GM12873 (cell line): ENCODE results near the gene CST4.

Experiments used
- TF ChIP-seq, protein P1 (sequence below): IDR thresholded peaks from 2 replicates; pipeline ENCODE4 v1.5.1; 2012; ENCODE audit warnings: low read depth, mild to moderate bottlenecking, moderate library complexity, low read length, control low read depth; ENCODE audit not compliant: insufficient read depth; ENCODE audit errors: missing control alignments

The CST4 gene

DNA sequence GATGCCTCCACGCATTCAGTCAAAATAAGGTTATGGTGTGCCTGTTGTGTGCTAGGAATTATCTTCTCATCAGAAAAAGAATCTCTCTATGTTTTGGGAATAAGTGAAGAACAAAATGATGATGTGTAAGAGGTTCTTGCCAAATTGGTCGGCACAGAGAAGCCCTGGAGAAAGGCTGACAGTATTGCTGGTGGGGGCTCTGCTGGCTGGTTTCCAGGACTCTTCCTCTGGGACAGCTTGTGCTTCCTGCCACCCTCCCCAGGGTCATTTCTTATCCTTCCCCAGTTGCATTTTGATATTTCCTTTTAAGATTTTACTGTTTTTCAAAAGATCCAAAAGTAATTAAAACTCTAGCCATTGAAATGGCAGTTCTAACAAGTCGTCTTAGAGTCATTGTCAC lies 22.1 kb downstream of the CST4 start:
- TF ChIP-seq, protein P1, sequence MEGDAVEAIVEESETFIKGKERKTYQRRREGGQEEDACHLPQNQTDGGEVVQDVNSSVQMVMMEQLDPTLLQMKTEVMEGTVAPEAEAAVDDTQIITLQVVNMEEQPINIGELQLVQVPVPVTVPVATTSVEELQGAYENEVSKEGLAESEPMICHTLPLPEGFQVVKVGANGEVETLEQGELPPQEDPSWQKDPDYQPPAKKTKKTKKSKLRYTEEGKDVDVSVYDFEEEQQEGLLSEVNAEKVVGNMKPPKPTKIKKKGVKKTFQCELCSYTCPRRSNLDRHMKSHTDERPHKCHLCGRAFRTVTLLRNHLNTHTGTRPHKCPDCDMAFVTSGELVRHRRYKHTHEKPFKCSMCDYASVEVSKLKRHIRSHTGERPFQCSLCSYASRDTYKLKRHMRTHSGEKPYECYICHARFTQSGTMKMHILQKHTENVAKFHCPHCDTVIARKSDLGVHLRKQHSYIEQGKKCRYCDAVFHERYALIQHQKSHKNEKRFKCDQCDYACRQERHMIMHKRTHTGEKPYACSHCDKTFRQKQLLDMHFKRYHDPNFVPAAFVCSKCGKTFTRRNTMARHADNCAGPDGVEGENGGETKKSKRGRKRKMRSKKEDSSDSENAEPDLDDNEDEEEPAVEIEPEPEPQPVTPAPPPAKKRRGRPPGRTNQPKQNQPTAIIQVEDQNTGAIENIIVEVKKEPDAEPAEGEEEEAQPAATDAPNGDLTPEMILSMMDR = no peak

DNA sequence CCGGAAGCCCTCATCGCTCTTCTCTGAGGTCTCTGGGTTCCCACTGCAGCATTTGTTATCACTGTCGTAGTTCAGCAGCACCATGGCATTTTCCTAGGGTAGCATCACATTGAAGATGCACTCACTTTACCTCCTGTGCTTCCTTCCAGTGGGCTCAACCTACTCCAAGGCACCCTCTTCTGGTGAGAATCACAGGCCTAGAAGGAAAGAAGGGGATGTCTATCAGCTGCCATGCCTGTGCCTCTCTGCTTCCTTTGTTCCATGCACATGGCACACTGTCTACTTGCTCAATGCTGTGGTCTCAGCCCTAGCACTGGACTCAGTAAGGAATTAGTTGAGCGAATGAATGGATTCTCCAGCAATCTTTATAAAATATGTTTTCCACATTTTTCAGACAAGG lies 22.6 kb downstream of the CST4 start:
- TF ChIP-seq, protein P1 = peak; percentile 15

DNA sequence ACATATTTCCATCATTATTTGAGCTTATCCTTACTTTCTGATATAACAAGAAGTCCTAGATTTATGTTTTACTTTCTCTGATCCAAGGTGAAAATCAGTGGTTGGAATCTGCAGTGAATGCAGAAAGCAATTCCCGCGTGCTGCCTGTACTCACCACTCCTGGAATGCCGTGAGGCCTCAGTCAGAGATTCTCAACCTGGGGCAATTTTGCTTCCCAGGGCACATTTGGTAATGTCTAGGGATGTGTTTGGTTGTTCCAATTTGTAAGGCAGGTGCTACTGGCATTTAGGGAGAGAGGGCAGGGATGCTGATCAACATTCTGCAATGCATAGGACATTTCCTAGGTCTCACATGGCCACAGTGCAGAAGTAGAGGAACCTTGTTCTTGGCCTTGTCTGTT lies 23.9 kb downstream of the CST4 start:
- TF ChIP-seq, protein P1 = no peak

DNA sequence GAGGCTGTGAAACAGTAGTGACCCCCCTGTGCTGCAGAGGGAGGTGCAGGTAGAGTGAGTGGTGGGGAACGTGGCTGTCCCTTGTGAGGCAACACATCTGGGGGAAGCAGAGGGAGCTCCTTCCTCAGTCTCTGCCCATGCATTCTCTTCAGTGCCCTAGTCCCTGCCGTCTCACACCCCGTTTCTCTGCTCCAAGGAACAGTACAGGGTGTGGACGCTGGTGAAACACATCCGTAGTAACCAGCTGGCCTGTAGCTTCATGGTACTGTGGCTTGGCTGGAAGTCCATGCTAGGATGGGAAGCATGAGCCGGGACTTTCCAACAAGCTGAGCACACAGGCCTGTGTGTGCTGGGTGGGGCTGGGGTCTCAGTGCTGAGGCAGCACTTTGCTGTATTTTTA lies 25.7 kb downstream of the CST4 start:
- TF ChIP-seq, protein P1 = no peak

DNA sequence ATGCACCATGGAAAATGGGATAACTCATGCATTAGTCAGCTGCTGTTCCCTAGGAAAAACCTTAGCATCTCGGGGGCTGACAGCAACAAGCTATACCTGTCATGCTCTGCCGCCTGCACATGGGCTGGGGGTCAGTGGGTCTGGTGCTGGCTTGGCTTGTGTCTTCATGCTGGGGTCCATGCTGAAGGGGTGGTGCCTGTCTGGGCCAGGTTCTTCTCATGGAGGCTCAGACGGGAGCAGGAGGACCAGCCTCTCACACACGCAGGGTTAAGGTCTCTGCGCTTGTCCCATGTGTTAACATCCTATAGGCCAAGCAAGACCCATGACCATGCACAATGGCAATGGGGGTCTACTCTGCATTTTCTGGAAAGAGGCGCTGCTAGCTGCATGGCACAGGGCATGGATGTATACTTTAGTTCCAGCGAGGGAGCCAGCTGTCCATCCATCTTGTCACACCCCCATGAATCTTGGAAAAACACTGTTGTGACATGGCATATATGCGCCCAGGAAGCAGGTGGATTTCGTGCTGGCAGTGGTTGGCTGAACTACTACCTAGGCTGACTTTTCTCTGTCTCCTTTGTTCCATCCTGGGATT lies 26.5 kb downstream of the CST4 start:
- TF ChIP-seq, protein P1 = no peak

DNA sequence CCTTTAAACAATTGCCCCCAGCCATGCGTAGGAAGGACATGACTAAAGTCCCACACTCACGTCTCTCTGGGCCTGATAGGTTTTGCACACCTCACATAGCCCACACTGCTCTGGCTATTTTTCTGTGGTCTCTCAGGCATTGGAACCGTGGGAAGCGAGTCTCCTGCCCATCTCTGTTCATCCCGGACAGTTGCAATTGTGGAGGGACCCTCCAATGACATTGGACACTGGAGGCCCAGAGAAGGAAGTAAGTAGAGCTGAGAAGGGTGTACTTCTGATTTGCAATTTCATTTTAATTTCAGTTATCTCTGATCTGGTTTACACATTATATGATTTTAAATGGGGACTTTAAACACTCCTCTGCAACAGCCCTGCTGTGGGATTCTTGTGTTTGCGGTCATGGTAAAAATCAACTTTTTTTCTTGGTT lies 27.8 kb downstream of the CST4 start:
- TF ChIP-seq, protein P1 = no peak

DNA sequence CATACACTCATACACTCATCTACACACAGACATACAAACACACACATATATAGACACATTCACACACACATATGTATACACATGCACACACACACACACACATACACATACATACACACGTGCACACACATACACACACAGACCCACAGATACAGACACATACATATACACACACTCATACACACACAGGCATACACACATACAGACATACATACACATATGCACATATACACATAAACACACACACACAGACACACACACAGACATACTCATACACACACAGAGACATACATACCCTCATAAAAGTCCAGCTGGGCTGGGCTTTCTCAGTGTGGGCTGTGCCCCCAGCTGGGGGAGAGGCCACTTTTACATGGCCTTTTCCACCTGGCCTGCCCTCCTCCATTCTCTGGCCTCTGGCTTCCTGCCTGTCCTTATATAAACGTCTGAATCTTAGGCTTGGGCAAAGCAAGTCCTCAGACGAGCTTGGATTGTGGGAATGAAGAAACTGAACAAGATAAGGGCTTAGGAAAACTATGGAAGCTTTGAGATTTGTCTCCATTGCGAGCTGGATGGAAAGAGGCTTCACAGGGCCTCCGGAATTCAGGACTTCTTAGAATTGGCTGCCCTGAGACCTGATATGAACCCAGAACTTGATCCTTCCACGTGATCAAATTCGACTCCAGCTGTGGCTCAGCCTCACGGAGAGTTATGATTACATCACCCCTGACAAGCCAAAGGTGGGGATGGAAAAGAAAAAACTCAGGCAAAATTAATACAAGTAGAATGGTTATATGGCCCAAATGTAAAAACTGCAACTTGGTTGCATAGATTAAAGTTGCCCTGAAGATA lies 28.6 kb downstream of the CST4 start:
- TF ChIP-seq, protein P1 = no peak
